IPS-18a (cell line): ENCODE data around the gene CLUH.

Source experiments
- H3K27ac ChIP-seq: one replicate; pipeline ENCODE4 v1.5.1; 2013; ENCODE audit warnings: low read length
- H3K27me3 ChIP-seq: one replicate; pipeline ENCODE4 v1.6.1; 2013; ENCODE audit warnings: mild to moderate bottlenecking, low read length; ENCODE audit not compliant: control insufficient read depth, insufficient read depth
- H3K36me3 ChIP-seq: one replicate; pipeline ENCODE4 v1.6.1; 2013; ENCODE audit warnings: low read depth, low read length; ENCODE audit not compliant: control insufficient read depth
- H3K4me1 ChIP-seq: one replicate; pipeline ENCODE4 v1.6.1; 2013; ENCODE audit warnings: low read depth, low read length; ENCODE audit not compliant: control insufficient read depth
- H3K4me3 ChIP-seq: one replicate; pipeline ENCODE4 v1.5.1; 2013; ENCODE audit warnings: low read length
- H3K9ac ChIP-seq: one replicate; pipeline ENCODE4 v1.6.1; 2013; ENCODE audit warnings: mild to moderate bottlenecking, low read length, moderate library complexity
- H3K9me3 ChIP-seq: one replicate; pipeline ENCODE4 v1.6.1; 2013; ENCODE audit warnings: low read depth, low read length; ENCODE audit not compliant: control insufficient read depth

CLUH gene

GRCh38 chr17:2713881-2714280 lies 2.3 kb upstream of the CLUH start:
- Histone ChIP-seq H3K9me3 (no peaks in the 10 kb centered on the region), H3K4me1 (peaks cover 12% of the 10 kb centered on the region), H3K27ac (no peak overlapping the region), H3K9ac (no peak overlapping the region), H3K4me3 (no peak overlapping the region), H3K27me3 (peaks cover 18% of the 10 kb centered on the region), H3K36me3 (no peaks in the 10 kb centered on the region)

GRCh38 chr17:2712300-2713043 lies 908 bp upstream of the CLUH start:
- Histone ChIP-seq H3K9ac (no peak overlapping the region), H3K27ac (no peak overlapping the region), H3K9me3 (no peaks in the 10 kb centered on the region), H3K27me3 (peaks cover 18% of the 10 kb centered on the region), H3K36me3 (no peaks in the 10 kb centered on the region), H3K4me3 (peak overlapping the region; percentile 74), H3K4me1 (peaks cover 12% of the 10 kb centered on the region)

GRCh38 chr17:2710803-2711607 lies 559 bp downstream of the CLUH start:
- Histone ChIP-seq H3K4me3 (peak overlapping the region; percentile 74), H3K9ac (peak overlapping the region; percentile 63), H3K27ac (no peak overlapping the region), H3K36me3 (no peaks in the 10 kb centered on the region), H3K4me1 (peaks cover 12% of the 10 kb centered on the region), H3K27me3 (peaks cover 18% of the 10 kb centered on the region), H3K9me3 (no peaks in the 10 kb centered on the region)

- peak overlapping the region; percentile 74 for H3K4me3 ChIP-seq
- H3K27me3 ChIP-seq, result peaks cover 18% of the 10 kb centered on the region
- peak overlapping the region; percentile 63 for H3K9ac ChIP-seq
- peaks cover 13% of the 10 kb centered on the region for H3K4me1 ChIP-seq
- no peaks in the 10 kb centered on the region for H3K9me3 ChIP-seq
- no peak overlapping the region for H3K27ac ChIP-seq
- no peaks in the 10 kb centered on the region for H3K36me3 ChIP-seq
Measured at GRCh38 chr17:2710071-2710802, 1.3 kb downstream of the CLUH start.

GRCh38 chr17:2709183-2709661 lies 2.3 kb downstream of the CLUH start:
- H3K27ac ChIP-seq, result no peak overlapping the region

GRCh38 chr17:2708585-2709182 lies 2.9 kb downstream of the CLUH start:
- Histone ChIP-seq H3K27me3 (peaks cover 18% of the 10 kb centered on the region), H3K9me3 (no peaks in the 10 kb centered on the region), H3K27ac (no peak overlapping the region), H3K4me3 (no peak overlapping the region), H3K4me1 (peaks cover 21% of the 10 kb centered on the region), H3K9ac (no peak overlapping the region), H3K36me3 (no peaks in the 10 kb centered on the region)

More at GRCh38 chr17:2709183-2709661, 2.3 kb downstream of the CLUH start:
- H3K4me1 ChIP-seq, result peaks cover 21% of the 10 kb centered on the region
- H3K9ac ChIP-seq, result no peak overlapping the region
- H3K27me3 ChIP-seq, result peaks cover 18% of the 10 kb centered on the region
- H3K4me3 ChIP-seq, result no peak overlapping the region
- no peaks in the 10 kb centered on the region for H3K9me3 ChIP-seq
- no peaks in the 10 kb centered on the region for H3K36me3 ChIP-seq

- H3K27ac ChIP-seq, result no peak overlapping the region
Measured at GRCh38 chr17:2707721-2708584, 3.6 kb downstream of the CLUH start.

GRCh38 chr17:2706911-2707510 lies 4.6 kb downstream of the CLUH start:
- no peak overlapping the region for H3K9ac ChIP-seq
- H3K4me1 ChIP-seq, result peaks cover 18% of the 10 kb centered on the region
- peaks cover 3% of the 10 kb centered on the region for H3K36me3 ChIP-seq
- no peak overlapping the region for H3K4me3 ChIP-seq
- no peaks in the 10 kb centered on the region for H3K9me3 ChIP-seq
- no peak overlapping the region for H3K27ac ChIP-seq
- H3K27me3 ChIP-seq, result peaks cover 13% of the 10 kb centered on the region

More at GRCh38 chr17:2707721-2708584, 3.6 kb downstream of the CLUH start:
- Histone ChIP-seq H3K27me3 (peaks cover 18% of the 10 kb centered on the region), H3K9me3 (no peaks in the 10 kb centered on the region), H3K4me3 (no peak overlapping the region), H3K36me3 (peaks cover 1% of the 10 kb centered on the region), H3K4me1 (peaks cover 21% of the 10 kb centered on the region), H3K9ac (no peak overlapping the region)

- Histone ChIP-seq H3K9ac (no peak overlapping the region), H3K27me3 (peaks cover 11% of the 10 kb centered on the region), H3K27ac (no peak overlapping the region), H3K9me3 (no peaks in the 10 kb centered on the region), H3K36me3 (peaks cover 3% of the 10 kb centered on the region), H3K4me1 (peaks cover 17% of the 10 kb centered on the region), H3K4me3 (no peak overlapping the region)
Measured at GRCh38 chr17:2705888-2706795, 5.4 kb downstream of the CLUH start.
